Measurements from ENCODE around the gene RPL5.

GRCh38 chr1:92883297-92883696 is 51.5 kb downstream of the RPL5 start:
- TF ChIP-seq CTCF (IDR thresholded peaks at IDR 0.05) (no peak), POLR2A (IDR thresholded peaks at IDR 0.05; ENCODE audit: low read depth) (no peak), POLR2AphosphoS5 (IDR thresholded peaks at IDR 0.05) (no peak), EP300 (IDR thresholded peaks at IDR 0.05) (no peak)
